K562 (cell line): Measurements from ENCODE around the gene SEC24A. TPM values are rescaled to one million over a fixed set of nuclear protein-coding genes. Genes with fewer than 3 reads are reported as not detected.

Experiments used
- ARID2 ChIP-seq: fragments of 450-650 bp; IDR thresholded peaks from 2 replicates; pipeline ENCODE4 v1.6.1; 2017; ENCODE audit warnings: antibody characterized with exemption, mild to moderate bottlenecking
- CSDE1 ChIP-seq, 2 experiments: fragments of 450-650 bp; IDR thresholded peaks; 2 replicates each; pipeline ENCODE4 v1.6.1; 2016; ENCODE audit warnings: mild to moderate bottlenecking in 1 of 2
- EP400 ChIP-seq: fragments of 450-650 bp; IDR thresholded peaks from 2 replicates; pipeline ENCODE4 v1.6.1; 2017; ENCODE audit warnings: antibody characterized with exemption, mild to moderate bottlenecking, moderate library complexity
- FOXM1 ChIP-seq, 2 experiments: fragments of 450-650 bp in 1 of 2; sonication (generic) in 1 of 2; formaldehyde crosslinking in 1 of 2; IDR thresholded peaks; 2 replicates each; pipeline versions ENCODE4 v1.6.1 to v1.9.0; 2017 to 2022; ENCODE audit warnings: low read depth in 2 of 2, mild to moderate bottlenecking in 2 of 2, missing genetic modification reagents in 1 of 2, moderate library complexity in 1 of 2
- HDAC3 ChIP-seq: fragments of 450-650 bp; IDR thresholded peaks from 2 replicates; pipeline ENCODE4 v1.6.1; 2018; ENCODE audit warnings: borderline replicate concordance, mild to moderate bottlenecking, moderate library complexity; ENCODE audit not compliant: partially characterized antibody
- HIVEP1 ChIP-seq: fragments of 250-450 bp; sonication (Bioruptor Pico); IDR thresholded peaks from 2 replicates; pipeline ENCODE4 v1.4.0; 2020; ENCODE audit warnings: mild to moderate bottlenecking
- HLTF ChIP-seq: fragments of 450-650 bp; IDR thresholded peaks from 2 replicates; pipeline ENCODE4 v1.6.1; 2016
- HNRNPH1 ChIP-seq: fragments of 200-400 bp; formaldehyde crosslinking; optimal IDR thresholded peaks from 2 replicates; pipeline ENCODE3; 2017; ENCODE audit warnings: low read depth, mild to moderate bottlenecking, low read length, moderate library complexity
- ILF3 ChIP-seq: fragments of 450-650 bp; IDR thresholded peaks from 2 replicates; pipeline ENCODE4 v1.6.1; 2018; ENCODE audit warnings: antibody characterized with exemption, mild to moderate bottlenecking, moderate library complexity, borderline replicate concordance
- IRF9 ChIP-seq: fragments of 450-650 bp; IDR thresholded peaks from 2 replicates; pipeline ENCODE4 v1.6.1; 2016; ENCODE audit warnings: missing biosample characterization, missing genetic modification characterization
- MCM7 ChIP-seq, 2 experiments: fragments of 450-650 bp; IDR thresholded peaks; 2 replicates each; pipeline ENCODE4 v1.6.1; 2016 to 2018
- MNT ChIP-seq, 2 experiments: fragments of 450-650 bp; conservative IDR thresholded peaks; 2 replicates each; pipeline ENCODE4 v1.6.1; 2017; ENCODE audit warnings: mild to moderate bottlenecking in 2 of 2, moderate library complexity in 2 of 2
- MYBL2 ChIP-seq, 2 experiments: fragments of 450-650 bp in 1 of 2; sonication (generic) in 1 of 2; formaldehyde crosslinking in 1 of 2; IDR thresholded peaks; 2 replicates each; pipeline versions ENCODE4 v1.6.1 to v1.8.1; 2017 to 2022; ENCODE audit warnings: borderline replicate concordance in 1 of 2, inconsistent platforms in 1 of 2, low read depth in 1 of 2, mild to moderate bottlenecking in 1 of 2, missing genetic modification reagents in 1 of 2, moderate library complexity in 1 of 2
- MYNN ChIP-seq, 2 experiments: sonication (generic); formaldehyde crosslinking in 1 of 2; IDR thresholded peaks; 2 replicates each; pipeline versions ENCODE4 v1.5.0 to v1.6.1; 2016 to 2020; ENCODE audit warnings: antibody characterized with exemption in 1 of 2, missing genetic modification reagents in 1 of 2
- NEUROD1 ChIP-seq: fragments of 150-350 bp; IDR thresholded peaks from 2 replicates; pipeline ENCODE4 v1.6.1; 2014; ENCODE audit warnings: borderline replicate concordance, low read length, low read depth; ENCODE audit not compliant: partially characterized antibody
- PATZ1 ChIP-seq: fragments of 250-450 bp; sonication (Bioruptor Pico); IDR thresholded peaks from 2 replicates; pipeline ENCODE4 v1.5.0; 2020; ENCODE audit warnings: mild to moderate bottlenecking, borderline replicate concordance
- PHB2 ChIP-seq: fragments of 450-650 bp; IDR thresholded peaks from 2 replicates; pipeline ENCODE4 v1.6.1; 2017; ENCODE audit warnings: low read depth
- PHF21A ChIP-seq: fragments of 450-650 bp; IDR thresholded peaks from 2 replicates; pipeline ENCODE4 v1.6.1; 2017; ENCODE audit warnings: low read depth, borderline replicate concordance
- PRMT5 ChIP-seq: sonication (generic); formaldehyde crosslinking; IDR thresholded peaks from 2 replicates; pipeline ENCODE4 v1.5.0; 2020; ENCODE audit warnings: missing genetic modification reagents
- RNF2 ChIP-seq: sonication (generic); IDR thresholded peaks from 2 replicates; pipeline ENCODE4 v1.6.1; 2016
- SRSF1 ChIP-seq: fragments of 200-400 bp; formaldehyde crosslinking; IDR thresholded peaks from 2 replicates; pipeline ENCODE4 v1.6.1; 2017; ENCODE audit warnings: mild to moderate bottlenecking, low read depth, low read length, moderate library complexity
- USF1 ChIP-seq: sonication (generic); formaldehyde crosslinking; IDR thresholded peaks from 2 replicates; pipeline ENCODE4 v1.9.0; 2022; ENCODE audit warnings: mild to moderate bottlenecking, missing genetic modification reagents
- ZNF551 ChIP-seq: fragments of 250-450 bp; sonication (Bioruptor Pico); IDR thresholded peaks from 2 replicates; pipeline ENCODE4 v1.5.0; 2021; ENCODE audit warnings: mild to moderate bottlenecking, moderate library complexity
- polyA plus RNA-seq, 8 experiments: library from polyadenylated mRNA; depleted of rRNA in 4 of 8; stranded (reverse) in 5 of 8; unstranded in 3 of 8; fragments of >200 nt; fragmentation: Nextera tagmentation in 2 of 8; fragmentation: Illumina TruSeq in 1 of 8; extraction: Ambion mirVana in 2 of 8; extraction: Trizol in 1 of 8; gene quantifications; 2 replicates each; pipeline versions ENCODE4 v1.2.1 to v1.2.3, GENCODE V29; 2011 to 2014; ENCODE audit warnings: inconsistent platforms in 1 of 8, missing spikeins in 1 of 8
- total RNA-seq, 7 experiments: library from RNA; depleted of rRNA in 6 of 7; stranded (reverse); fragments of >200 nt in 6 of 7; fragmentation: Illumina TruSeq in 2 of 7; extraction: Trizol in 2 of 7; gene quantifications; 2 replicates each; pipeline versions ENCODE4 v1.2.1 to v1.2.3, GENCODE V29; 2011 to 2021; ENCODE audit warnings: low replicate concordance in 1 of 7

The SEC24A gene
- total and polyA plus RNA-seq, 9 of the 15 experiments (the other 6 are each of a cell fraction or from before 2014, with no cell fraction given), result 7.9 to 36.5 (median 17.5) TPM

GRCh38 chr5:134738133-134738962, 89.8 kb downstream of the SEC24A start, which contains the start of gene CAMLG (continued):
- TF ChIP-seq PRMT5 (CRISPR knock-in tag) (no peak), HDAC3 (no peak), USF1 (CRISPR knock-in tag) (peak; percentile 92), MNT (conservative IDR thresholded peaks at IDR 0.05) (peak; percentile 94 to 97), ARID2 (no peak), HNRNPH1 (no peak), MCM7 (IDR thresholded peaks at IDR 0.05) (no peak), HLTF (no peak), PHB2 (no peak; the same call in 1 of the 2 replicates), NEUROD1 (no peak), ZNF551 (CRISPR knock-in tag) (no peak), PHF21A (0 out of 2 replicates have a peak, but pooled peaks have one; percentile 57), EP400 (peak; percentile 95), PATZ1 (no peak), FOXM1 (IDR thresholded peaks at IDR 0.05; ENCODE audit: low read depth) (0 out of 2 replicates have a peak, but pooled peaks have one; percentile 4), FOXM1 (CRISPR knock-in tag; IDR thresholded peaks at IDR 0.05; ENCODE audit: low read depth) (peak; percentile 81; the same call in 1 of the 2 replicates), MYNN (IDR thresholded peaks at IDR 0.05) (0 out of 2 replicates have a peak, but pooled peaks have one; percentile 44), MYNN (CRISPR knock-in tag; IDR thresholded peaks at IDR 0.05) (no peak), IRF9 (tag) (no peak), HIVEP1 (CRISPR knock-in tag) (no peak), MYBL2 (IDR thresholded peaks at IDR 0.05; ENCODE audit: low read depth) (no peak), MYBL2 (CRISPR knock-in tag; IDR thresholded peaks at IDR 0.05; ENCODE audit: borderline replicate concordance) (no peak), RNF2 (peak; percentile 77), ILF3 (no peak), CSDE1 (IDR thresholded peaks at IDR 0.05) (peak in 1 of 2 experiments; percentile 64; a peak in 1 of 4 replicates), SRSF1 (no peak)
